ENCODE results near the gene DNAL4.

DNA sequence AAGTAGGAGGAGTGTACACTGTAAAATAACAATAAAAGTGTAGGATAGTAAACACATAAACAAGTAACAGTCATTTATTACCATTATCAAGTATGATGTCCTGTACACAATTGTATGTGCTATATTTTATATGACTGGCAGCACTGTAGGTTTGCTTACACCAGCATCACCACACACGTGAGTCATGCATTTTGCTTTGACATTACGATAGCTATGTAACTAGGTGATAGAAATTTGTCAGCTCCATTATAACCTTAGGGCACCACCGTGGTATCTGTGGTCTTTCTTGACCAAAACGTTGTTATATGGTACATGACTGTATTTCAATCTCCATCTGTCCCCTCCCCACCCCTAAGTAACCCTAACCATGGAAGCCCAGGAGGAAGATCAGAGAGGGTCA is 1.1 kb downstream of the DNAL4 start:
- TF ChIP-seq, protein P1, sequence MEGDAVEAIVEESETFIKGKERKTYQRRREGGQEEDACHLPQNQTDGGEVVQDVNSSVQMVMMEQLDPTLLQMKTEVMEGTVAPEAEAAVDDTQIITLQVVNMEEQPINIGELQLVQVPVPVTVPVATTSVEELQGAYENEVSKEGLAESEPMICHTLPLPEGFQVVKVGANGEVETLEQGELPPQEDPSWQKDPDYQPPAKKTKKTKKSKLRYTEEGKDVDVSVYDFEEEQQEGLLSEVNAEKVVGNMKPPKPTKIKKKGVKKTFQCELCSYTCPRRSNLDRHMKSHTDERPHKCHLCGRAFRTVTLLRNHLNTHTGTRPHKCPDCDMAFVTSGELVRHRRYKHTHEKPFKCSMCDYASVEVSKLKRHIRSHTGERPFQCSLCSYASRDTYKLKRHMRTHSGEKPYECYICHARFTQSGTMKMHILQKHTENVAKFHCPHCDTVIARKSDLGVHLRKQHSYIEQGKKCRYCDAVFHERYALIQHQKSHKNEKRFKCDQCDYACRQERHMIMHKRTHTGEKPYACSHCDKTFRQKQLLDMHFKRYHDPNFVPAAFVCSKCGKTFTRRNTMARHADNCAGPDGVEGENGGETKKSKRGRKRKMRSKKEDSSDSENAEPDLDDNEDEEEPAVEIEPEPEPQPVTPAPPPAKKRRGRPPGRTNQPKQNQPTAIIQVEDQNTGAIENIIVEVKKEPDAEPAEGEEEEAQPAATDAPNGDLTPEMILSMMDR (optimal IDR thresholded peaks at IDR 0.05 in 1 of 3, IDR thresholded peaks at IDR 0.05 in 1 of 3, conservative IDR thresholded peaks at IDR 0.05 in 1 of 3; ENCODE audit: extremely low read depth in 1 of 3, insufficient read depth in 2 of 3, low read length in 3 of 3), result no peak
- no peak for TF ChIP-seq EZH2 (IDR thresholded peaks at IDR 0.05; ENCODE audit: low read length)

Data from keratinocyte (primary cell).